ENCODE results near the gene LPGAT1. TPM values are rescaled to one million over a fixed set of nuclear protein-coding genes. Genes with fewer than 3 reads are reported as not detected.

Gene LPGAT1
- total and polyA plus RNA-seq, 8 donors: 8.2 to 49.7 (median 24.7) TPM

- DNase-seq (peak in 4 of 6 donors; percentile 23 to 59 (median 28)), ATAC-seq (peak in 3 of 4 donors; percentile 9 to 44 (median 39)), FAIRE-seq (no peak)
- Histone ChIP-seq H3K27ac (peak overlapping the region in 3 of 4 donors; percentile 75 to 93 (median 89)), H3K27me3 (no peaks in the 10 kb centered on the region), H3K9me3 (no peaks in the 10 kb centered on the region), H3K4me3 (peak overlapping the region; percentile 46 to 87 (median 70)), H3K4me1 (peaks cover 0 to 16% (median 0%) of the 10 kb centered on the region in 3 donors), H3K36me3 (no peaks in the 10 kb centered on the region)
- 6 to 10% methylated on average over 22 of the region's 22 CpGs for WGBS, 2 donors
- intact Hi-C loops (cut with DNase I): loop anchor here in 2 of 3 donors (5.0 to 10.0 kb wide), 3 partner anchors 105 to 132 kb away; no protein-coding TSS in a partner anchor
- TF ChIP-seq CTCF (IDR thresholded peaks at IDR 0.05): no peak
Observed at GRCh38 chr1:211829343-211830054, 1.1 kb downstream of the LPGAT1 start.

DNA sequence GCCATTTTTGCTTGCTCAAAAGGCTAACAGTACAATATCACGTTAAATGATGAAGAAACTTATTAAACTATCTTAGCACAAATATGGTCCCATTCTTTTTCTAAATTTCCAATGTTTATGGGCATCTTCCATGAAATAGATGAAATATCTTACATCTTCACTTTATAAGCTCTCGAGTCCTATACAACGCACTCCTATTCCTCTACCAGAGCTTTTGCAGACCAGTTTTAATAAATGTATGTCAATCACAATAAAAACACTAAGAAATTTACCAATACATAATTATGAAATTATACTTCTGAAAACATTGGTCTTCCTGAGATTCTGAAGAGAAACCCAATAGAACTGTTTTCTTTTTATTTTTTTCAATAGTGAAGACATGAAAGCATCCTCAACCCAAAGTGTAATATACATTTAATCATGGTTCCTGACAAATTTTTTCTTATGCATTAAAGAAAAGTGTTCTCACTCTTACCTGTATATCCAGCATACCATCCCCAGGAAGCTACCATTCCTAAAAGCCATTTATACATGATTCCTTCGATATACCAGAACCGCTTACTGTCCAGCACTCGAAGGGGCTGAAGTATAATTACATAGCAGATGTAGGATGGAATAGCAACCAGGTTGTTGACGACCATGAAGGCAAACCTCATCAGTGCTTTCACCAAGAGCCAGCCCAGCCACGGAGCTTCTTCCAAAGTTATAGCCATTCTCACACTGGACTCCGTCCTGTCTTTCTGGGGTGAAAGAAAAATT is 1.8 kb downstream of the LPGAT1 start:
- WGBS, 2 donors: 65 to 70% methylated on average over 9 of the region's 9 CpGs
- Histone ChIP-seq H3K36me3 (no peaks in the 10 kb centered on the region), H3K4me1 (peaks cover 0 to 16% (median 0%) of the 10 kb centered on the region in 3 donors), H3K9me3 (no peaks in the 10 kb centered on the region), H3K27me3 (no peaks in the 10 kb centered on the region), H3K4me3 (peak overlapping the region in 3 of 4 donors; percentile 46 to 87 (median 74)), H3K27ac (peak overlapping the region in 1 of 4 donors; percentile 93)
- intact Hi-C loops (cut with DNase I): loop anchor here in 1 of 3 donors (10.0 kb wide), 1 partner anchor 124 kb away; no protein-coding TSS in a partner anchor
- ATAC-seq (no peak), FAIRE-seq (no peak), DNase-seq (no peak)
- no peak for TF ChIP-seq CTCF (IDR thresholded peaks at IDR 0.05)

- H3K4me1 ChIP-seq: peaks cover 0 to 16% (median 0%) of the 10 kb centered on the region in 3 donors
- no peak for FAIRE-seq
- no peaks in the 10 kb centered on the region for H3K27me3 ChIP-seq
- H3K27ac ChIP-seq: no peak overlapping the region
- intact Hi-C loops (cut with DNase I): loop anchor here in 1 of 3 donors (10.0 kb wide), 1 partner anchor 122 kb away; no protein-coding TSS in a partner anchor
- peak overlapping the region in 1 of 4 donors; percentile 20 for H3K4me3 ChIP-seq
- no peak for ATAC-seq
- no peak for DNase-seq
- no peaks in the 10 kb centered on the region for H3K9me3 ChIP-seq
- no peak for TF ChIP-seq CTCF (IDR thresholded peaks at IDR 0.05)
- H3K36me3 ChIP-seq: no peaks in the 10 kb centered on the region
Observed at GRCh38 chr1:211827051-211827450, 3.5 kb downstream of the LPGAT1 start.

- intact Hi-C loops (cut with DNase I): loop anchor here in 1 of 3 donors (10.0 kb wide), 1 partner anchor 121 kb away; no protein-coding TSS in a partner anchor
- peaks cover 0 to 2% (median 0%) of the 10 kb centered on the region in 3 donors for H3K36me3 ChIP-seq
- no peaks in the 10 kb centered on the region for H3K9me3 ChIP-seq
- TF ChIP-seq CTCF (IDR thresholded peaks at IDR 0.05): no peak
- no peaks in the 10 kb centered on the region for H3K27me3 ChIP-seq
- no peak overlapping the region for H3K4me3 ChIP-seq
- WGBS, 2 donors: 96 to 98% methylated on average over 1 of the region's 1 CpG
- DNase-seq (no peak), FAIRE-seq (no peak), ATAC-seq (no peak)
- H3K27ac ChIP-seq: no peak overlapping the region
- peaks cover 0 to 16% (median 0%) of the 10 kb centered on the region in 3 donors for H3K4me1 ChIP-seq
Observed at GRCh38 chr1:211825980-211826379, 4.6 kb downstream of the LPGAT1 start.
